ENCODE results near the gene RBFA. TPM values are rescaled to one million over a fixed set of nuclear protein-coding genes. Genes with fewer than 3 reads are reported as not detected.
"Not testable (repeated sequence)": the region's sequence is repeated elsewhere in the genome, so short reads cannot be mapped to it uniquely, and the experiment has no call there.

Gene RBFA
- polyA plus RNA-seq, 4 donors: 24.4 to 50.8 (median 37.0) TPM

DNA sequence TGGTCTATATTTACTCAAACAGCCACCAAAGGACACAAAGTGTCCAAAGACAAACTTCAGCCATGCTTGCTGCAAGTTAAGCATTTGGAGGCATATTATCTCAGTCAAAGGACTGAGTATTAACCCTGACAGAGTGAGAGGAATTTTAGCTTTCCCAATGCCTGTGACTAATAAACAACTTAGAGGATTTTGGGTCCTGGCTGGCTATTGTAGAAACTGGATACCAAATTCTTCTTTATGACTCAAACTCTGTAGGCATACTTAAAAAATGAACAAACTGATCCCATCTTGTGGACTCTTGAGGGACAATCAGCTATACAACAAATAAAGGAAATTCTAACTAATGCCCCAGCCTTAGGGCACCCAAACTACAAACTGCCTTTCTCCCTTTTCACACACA, 6.5 kb upstream of the RBFA start:
- DNase-seq (ENCODE audit: low read depth in 4 of 4, low spot score in 2 of 4): not testable (repeated sequence)

DNA sequence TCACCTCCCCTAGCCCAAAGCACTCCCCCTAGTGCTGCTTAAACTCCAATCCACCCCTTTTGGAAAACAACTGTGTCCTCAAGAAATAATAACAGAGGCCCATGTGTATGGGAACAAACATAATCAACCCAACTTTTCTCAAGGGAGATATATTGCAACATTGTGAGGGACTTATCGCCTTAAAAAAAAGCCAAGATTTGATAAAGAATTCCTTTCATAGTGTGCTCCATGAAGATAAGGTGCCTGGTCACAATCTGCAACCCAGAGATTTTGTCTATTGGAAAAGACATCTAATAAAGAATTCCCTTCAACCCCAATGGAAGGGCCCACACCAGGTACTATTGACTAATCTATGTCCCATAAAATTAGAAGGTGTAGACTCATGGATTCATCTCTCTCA, 4.5 kb upstream of the RBFA start:
- DNase-seq (ENCODE audit: low read depth in 4 of 4, low spot score in 2 of 4): no peak

DNA sequence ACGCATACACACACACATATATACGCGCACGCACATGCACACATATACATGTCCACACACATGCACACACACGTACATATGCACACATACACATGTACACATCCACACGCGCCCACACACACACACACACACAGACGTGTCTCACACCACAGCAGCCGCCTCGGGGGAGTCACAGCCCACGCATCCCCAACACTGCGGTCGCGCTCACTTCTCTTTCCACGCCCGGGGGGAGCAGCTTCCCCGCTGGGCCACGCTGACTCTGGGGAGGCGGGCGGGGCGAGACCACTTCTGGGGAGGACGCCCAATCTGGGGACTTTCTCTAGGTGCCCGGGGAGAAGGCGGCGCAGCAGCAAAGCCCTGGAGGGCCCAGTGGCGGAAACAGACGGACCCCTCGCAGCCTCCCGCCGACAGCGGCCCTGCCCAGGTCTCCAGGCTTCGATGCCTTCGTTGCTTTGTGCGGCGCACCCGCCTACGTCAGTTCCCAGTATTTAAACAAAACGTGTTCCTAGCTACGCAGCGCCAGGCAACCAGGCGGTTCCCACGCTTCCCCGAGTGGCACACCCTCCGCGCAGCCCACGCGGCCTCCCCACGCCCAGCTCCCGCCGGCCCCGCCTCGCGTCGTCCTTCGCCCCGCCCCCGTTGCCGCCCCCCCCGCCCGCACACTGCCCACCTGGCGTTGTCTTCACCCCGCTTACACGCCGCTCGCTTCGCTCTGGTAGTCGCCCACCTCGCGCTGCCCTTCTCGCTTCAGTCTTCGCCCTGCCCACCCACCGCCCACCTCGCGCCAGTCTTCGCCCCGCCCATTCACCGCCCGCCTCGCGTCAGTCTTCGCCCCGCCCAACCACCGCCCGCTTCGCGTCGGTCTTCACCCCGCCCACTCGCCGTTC, 810 bp upstream of the RBFA start:
- DNase-seq (ENCODE audit: low read depth in 4 of 4, low spot score in 2 of 4): peak in 1 of 4 donors; percentile 34

DNA sequence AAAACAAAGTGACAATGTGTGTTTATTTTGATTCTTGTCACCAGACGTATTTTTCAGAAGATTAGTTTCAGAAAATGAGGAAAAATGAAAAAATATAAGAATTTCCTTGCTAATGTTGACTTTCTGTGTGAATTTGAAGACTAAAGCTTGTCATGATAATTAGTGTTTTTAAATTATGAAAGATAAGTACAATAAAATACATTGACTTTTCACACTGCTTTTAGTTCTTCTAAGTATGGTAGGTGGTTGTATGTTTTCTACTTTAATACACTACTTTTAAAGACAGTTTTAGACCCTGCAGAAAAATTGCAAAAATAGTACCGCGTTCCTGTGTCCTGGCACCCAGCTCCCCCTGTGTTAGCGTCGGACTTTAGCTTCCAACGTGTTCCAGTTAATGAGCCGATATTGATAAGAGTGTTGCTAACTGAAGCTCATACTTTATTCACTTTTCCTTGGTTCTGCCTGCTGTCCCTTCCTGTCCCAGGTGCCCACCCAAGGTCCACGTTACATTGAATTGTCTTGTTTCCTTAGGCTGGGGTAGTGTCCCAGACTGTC, 695 bp downstream of the RBFA start:
- DNase-seq (ENCODE audit: low read depth in 4 of 4, low spot score in 2 of 4): peak in 1 of 4 donors; percentile 15

DNA sequence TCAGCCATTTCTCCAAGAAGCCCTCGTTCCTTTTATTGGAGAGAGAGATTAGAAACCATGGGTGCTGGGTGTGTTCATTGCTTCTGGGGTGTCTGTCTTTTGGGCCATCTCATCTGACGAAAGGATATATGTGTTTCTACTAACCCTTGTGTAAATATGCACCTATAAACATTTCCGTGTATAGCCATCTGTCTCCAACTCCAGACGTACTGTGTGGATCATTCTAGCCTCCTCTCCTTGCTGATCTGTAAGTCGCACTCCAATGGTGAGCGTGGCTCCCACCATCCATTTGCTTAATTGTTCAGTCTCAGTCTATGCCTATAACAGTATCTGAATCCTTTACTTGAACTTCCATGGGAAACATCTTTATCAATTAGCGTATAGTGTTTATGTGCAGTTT, 1.8 kb downstream of the RBFA start:
- DNase-seq (ENCODE audit: low read depth in 4 of 4, low spot score in 2 of 4): no peak

DNA sequence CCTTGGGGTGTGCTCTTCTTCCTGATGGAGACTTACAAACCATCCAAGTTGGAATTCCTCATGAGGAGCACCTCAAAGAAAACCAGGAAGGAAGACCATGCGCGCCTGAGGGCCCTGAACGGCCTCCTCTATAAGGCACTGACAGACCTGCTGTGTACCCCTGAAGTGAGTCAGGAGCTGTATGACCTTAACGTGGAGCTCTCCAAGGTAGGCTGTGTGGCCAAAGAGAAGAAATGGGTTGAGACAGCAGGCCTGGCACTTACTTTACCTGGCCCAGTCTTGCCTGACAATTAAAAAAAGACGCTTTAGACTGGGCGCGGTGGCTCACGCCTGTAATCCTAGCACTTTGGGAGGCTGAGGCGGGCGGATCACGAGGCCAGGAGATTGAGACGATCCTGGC, 3.1 kb downstream of the RBFA start:
- DNase-seq (ENCODE audit: low read depth in 4 of 4, low spot score in 2 of 4): no peak

DNA sequence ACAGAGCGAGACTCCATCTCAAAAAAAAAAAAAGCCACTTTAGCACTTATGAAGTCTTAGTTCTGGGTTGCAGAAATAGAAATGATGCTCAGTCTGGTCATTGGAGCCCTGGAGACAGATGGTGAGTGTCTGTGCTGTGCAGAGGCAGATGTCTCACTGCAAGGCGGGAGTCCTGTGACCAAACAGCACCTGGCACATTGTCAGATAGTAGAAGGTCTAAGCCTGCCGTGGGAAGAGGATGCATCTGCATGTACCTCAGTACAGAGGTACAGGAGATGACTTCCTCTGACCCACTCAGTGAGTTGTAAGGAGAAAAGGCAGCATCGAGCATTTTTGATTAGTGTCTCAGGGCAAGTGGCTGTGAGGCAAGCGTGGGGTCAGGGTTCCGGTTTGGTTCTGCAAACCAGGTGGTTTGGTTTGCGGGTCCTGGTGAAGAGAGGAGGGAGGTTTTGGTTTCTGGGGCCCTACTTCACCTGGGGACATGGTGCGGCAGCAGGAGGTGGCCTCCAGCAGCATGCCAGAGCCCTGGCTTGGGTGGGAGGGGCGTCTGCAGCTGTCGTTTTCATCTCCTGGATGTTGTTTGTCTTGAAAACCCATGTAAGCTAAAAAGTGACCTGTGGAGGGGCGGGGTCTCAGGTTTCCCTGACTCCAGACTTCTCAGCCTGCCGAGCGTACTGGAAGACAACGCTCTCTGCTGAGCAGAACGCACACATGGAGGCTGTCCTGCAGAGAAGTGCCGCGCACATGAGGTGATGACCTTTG, 3.8 kb downstream of the RBFA start:
- no peak for DNase-seq (ENCODE audit: low read depth in 4 of 4, low spot score in 2 of 4)

DNA sequence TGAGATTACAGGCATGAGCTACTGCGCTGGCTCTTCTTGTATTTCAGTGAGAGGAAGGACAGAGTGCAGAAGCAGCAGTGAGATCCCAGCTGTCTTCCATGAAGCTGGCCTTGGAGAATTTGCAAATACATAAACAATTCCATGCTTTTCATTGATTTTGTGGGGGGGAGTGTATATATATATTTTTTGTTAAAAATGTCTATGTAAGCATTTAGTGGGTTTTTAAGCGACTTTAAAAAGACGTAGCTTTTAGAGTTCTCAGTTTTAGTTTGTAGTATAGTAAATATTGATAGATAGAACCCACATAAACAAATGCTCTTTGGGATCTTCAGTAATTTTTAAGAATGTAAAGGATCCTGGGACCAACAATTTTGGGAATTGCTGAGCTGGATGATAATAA, 6.3 kb downstream of the RBFA start:
- no peak for DNase-seq (ENCODE audit: low read depth in 4 of 4, low spot score in 2 of 4)

DNA sequence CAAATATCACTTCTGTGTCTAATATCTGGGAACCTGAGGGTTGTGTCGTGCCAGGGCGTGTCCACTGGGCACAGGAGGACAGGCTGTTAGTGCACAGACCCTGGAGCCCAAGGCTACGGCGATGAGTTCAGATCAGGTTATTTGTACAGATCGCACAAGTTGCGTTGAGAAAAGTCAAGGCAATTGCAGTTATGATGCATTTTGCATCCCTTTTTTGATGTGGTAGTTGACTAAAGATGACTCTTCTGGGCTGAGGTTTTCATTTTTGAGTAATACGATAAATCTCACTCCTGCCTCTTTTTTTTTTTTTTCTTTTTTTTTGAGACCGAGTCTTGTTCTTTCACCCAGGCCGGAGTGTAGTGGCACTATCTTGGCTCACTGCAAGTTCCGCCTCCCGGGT, 7.2 kb downstream of the RBFA start:
- no peak for DNase-seq (ENCODE audit: low read depth in 4 of 4, low spot score in 2 of 4)

DNA sequence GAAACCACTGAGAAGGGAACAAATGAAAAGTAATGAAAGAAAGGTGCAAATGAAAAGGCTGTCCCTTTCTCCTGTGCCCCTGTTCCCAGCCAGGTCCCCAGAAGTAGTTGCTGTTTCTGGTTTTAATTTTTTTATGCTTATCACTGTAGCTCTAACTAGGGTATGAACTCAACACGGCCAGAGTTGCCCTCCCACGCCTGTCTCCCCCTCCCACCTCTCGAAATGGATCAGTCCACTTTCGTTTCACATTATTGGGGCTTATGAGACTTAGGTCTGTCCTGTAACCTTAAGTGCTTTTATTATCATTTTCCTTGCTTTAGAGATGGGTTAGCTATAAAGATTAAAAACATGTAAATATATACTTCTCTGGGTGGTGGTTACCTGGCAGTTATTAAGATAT, 8.6 kb downstream of the RBFA start:
- DNase-seq (ENCODE audit: low read depth in 4 of 4, low spot score in 2 of 4): no peak

DNA sequence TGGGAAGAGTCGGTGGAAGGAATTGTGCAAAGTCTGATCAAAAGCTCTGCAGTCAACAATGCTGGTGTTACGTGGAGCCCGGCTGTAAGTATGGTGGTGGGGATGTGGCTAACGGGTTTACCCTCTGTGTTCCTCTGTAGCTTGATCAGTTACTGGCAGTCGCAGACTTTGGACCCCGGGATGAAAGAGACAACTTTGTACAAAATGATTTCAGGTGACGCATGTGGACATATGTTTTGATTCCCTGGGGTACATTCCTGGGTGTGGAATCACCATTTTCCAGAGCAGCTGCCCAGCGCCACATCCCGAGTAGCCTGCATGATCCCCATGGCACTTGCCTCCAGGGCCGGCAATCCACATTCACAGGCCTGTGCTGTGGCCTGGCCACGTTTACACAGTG, 9.8 kb downstream of the RBFA start:
- DNase-seq (ENCODE audit: low read depth in 4 of 4, low spot score in 2 of 4): no peak

DNA sequence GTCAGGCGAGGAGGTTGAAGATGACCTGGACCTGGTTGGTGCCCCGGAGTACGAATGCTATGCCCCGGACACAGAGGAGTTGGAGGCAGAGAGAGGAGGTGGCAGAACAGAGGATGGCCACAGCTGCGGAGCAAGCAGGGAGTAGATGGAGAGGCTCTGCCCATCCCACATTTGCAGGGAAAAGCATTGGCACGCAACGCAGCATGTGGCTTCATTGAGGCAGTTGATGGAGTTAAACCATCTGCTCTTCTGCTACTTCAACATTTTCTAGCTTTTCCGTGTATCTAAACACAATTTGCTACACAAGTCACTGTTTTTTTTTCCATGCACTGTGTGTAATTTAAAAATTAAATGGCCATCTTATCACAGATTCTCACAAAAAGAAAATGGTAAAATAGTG, 11.8 kb downstream of the RBFA start:
- DNase-seq (ENCODE audit: low read depth in 4 of 4, low spot score in 2 of 4): no peak

DNA sequence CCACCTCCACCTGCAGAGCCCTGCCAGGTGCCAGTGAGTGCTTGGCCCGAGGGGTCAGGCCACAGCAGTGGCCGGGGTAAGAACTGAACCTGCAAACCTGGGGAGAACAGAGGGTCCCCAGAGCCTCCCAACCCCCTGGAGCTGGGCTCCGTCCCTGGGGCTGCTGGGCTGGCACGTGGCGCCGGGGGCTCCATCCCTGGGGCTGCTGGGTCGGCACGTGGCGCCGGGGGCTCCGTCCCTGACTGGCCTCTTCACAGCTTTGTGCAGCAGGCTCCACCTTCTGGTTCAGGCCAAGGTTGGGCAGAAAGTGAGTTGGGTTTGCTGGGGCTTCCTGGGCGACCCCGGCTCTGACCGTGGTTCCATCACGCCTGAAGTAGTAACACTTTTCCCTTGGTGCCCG, 12.2 kb downstream of the RBFA start:
- DNase-seq (ENCODE audit: low read depth in 4 of 4, low spot score in 2 of 4): no peak

DNA sequence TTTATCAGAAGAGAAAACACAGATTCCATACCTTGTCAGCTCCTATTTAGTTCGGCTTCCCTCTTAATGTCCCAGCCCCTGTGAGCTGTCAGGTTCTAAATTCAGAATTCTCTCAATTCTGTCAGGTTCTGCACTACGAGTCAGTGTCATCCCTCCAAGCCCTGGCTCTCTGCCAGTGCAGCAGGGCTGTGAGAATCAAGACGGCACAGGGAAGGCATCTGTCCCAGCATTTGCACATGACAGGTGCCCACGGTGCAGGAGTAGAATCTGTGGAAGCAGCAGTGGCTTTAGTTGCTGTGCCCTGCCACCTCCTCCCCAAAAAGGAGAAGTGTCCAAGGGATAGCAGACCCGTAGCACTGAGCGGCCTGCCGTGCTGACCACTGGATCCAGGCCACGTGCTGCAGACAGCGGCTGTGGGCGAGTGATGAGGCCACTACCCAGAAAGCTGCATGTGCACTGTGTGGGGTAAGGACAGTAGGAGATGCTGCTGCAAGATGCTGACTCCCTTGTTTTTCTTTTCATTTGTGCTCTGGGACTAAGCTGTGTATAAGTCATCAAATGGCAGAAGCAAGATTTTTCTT, 12.8 kb downstream of the RBFA start:
- no peak for DNase-seq (ENCODE audit: low read depth in 4 of 4, low spot score in 2 of 4)

DNA sequence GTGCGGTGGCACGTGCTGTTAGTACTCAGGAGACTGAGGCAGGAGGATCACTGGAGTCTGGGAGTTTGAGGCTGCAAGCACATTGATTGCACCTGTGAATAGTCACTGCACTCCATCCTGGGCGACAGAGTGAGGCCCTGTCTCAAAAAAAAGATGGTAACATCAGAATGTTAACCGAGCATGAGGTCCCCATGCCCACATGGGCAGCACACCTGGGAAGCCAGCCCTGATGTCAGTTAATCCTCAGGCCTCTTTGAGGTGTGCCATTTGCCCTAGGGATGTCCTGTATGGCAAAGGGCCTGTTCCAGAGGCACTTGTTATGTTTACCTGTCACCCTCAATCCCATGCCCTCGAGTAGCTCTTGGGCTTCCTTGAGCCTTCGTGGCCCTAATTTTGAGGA, 16.6 kb downstream of the RBFA start:
- no peak for DNase-seq (ENCODE audit: low read depth in 4 of 4, low spot score in 2 of 4)

DNA sequence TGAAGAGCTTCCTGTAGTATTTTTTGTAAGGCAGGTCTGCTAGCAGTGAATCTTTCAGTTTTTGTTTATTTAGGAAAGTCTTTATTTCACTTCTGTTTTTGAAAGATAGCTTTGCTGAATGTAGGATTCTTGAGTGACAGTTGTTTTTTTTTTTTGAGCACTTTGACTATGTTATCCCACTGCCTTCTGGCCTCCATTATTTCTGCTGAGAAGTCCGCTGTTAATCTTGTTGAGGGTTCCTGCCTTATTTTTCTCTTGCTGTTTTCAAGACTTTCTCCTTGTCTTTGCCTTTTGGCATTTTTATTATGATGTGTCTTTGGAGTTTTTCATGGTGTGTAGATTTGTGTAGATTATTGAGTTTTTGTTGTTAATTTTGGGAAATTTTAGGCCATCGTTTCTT, 21.9 kb downstream of the RBFA start:
- DNase-seq (ENCODE audit: low read depth in 4 of 4, low spot score in 2 of 4): no peak

DNA sequence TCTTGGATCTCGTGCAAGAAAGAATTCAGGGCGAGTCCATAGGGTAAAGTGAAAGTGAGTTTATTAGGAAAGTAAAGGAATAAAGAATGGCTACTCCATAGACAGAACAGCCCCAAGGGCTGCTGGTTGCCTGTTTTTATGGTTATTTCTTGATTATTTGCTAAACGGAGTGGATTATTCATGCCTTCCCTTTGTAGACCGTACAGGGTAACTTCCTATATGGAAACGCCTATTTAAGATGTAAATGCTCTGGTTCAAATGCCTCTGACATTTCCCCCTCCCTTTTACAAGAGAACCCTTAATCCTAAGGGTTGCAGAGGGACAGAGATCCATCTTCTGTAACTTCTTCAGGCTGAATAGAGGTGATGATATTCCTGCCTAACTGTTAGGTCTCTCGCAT, 25.7 kb downstream of the RBFA start:
- DNase-seq (ENCODE audit: low read depth in 4 of 4, low spot score in 2 of 4): no peak

DNA sequence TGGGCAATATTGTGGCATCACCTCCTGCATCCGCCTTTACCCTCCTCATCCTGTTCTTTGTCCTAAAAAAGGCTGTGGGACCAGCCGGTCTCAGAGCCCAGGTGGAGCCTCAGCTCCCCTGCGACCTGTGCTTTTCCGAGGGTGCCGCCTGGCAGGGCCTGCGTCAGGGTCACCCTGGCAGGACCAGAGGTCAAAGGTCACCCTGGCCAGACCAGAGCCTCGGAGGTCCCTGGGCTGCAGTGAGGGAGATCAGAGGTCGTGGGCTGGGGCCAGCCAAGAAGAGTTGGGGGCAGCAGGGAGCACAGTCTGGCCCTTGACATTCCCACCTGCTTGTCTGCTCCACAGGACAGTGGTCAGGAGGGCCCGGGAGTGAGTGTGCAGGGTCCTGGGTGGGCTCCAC, 31.5 kb downstream of the RBFA start:
- no peak for DNase-seq (ENCODE audit: low read depth in 4 of 4, low spot score in 2 of 4)

DNA sequence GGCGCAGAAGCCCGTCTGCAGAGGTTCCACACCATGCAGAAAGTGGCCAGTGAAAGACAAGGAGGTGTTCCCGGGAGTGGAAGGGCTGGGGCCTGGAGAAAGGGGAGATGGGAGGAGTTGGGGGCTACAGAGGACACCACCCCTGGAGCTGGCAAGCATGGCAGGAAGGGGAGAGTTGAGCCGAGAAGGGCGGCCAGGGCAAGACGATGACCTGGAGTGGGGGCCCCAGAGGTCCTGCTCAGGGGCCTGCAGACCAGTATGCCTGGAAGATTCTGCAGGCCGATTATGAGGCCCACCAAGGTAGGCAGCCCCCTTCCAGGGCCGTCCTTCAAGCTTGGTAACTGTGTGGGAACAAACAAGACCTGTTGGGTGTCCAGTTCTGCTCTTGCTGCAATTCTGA, 33.1 kb downstream of the RBFA start:
- no peak for DNase-seq (ENCODE audit: low read depth in 4 of 4, low spot score in 2 of 4)

DNA sequence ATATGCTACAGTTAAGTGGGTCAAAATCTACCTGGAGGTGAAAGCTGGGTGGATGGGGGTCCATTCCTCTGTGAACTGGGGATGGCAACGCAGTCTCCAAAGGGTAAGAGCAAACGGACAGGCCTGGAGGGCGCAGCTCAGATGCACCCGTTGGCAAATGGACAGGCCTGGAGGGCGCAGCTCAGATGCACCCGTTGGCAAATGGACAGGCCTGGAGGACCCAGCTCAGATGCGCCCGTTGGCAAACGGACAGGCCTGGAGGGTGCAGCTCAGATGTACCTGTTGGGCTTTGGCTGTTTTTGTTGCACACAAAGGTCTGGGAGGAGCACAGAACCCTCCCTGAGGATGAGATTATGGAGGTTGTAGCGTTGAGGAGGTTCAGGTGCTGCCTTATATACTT, 33.7 kb downstream of the RBFA start:
- DNase-seq (ENCODE audit: low read depth in 4 of 4, low spot score in 2 of 4): no peak

DNA sequence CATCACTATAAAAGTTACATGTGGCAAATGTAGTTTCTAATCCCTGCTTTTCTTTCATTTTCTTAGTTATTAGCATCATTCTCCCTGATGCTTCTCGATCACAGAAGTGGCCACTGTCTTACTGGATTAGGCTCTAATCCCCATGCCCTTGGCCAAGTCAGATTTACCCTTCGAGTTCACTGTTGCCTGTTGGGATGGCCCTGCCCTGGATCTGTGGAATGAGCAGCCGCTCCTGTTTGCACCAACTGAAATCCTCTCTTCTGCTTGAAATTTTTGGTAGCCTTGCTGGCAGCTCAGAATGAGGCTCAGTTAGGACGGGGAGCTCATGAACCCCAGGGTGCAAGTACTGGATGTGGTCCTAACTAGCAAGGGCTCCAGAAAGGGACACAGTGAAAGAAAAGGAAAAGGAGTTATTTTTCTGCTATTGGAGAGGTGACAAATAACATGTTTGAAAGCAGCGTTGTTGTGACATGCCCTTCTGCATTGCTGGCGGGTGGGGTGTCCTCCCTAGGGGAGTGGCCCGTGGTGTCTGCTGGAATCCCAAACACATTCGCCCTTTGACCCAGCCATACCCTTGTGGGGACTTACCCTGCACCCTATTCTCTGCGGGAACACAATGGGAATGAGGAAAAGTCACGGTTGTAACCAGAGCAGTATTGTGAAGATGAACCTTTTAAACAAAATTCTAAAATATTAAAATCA, 34.5 kb downstream of the RBFA start:
- no peak for DNase-seq (ENCODE audit: low read depth in 4 of 4, low spot score in 2 of 4)
